Osteoblast (primary cell): ENCODE measurements around the gene DGKQ. TPM values are rescaled to one million over a fixed set of nuclear protein-coding genes. Genes with fewer than 3 reads are reported as not detected.

ENCODE experiments used
- DNase-seq: peaks from one replicate; pipeline ENCODE4 v3.0.0; 2011; ENCODE audit warnings: low spot score, mixed read lengths; ENCODE audit not compliant: insufficient read length; ENCODE audit errors: missing footprints
- H2AFZ ChIP-seq: 2 replicates; pipeline ENCODE4 v1.6.0; 2011; ENCODE audit warnings: mild to moderate bottlenecking, low read length
- H3K27ac ChIP-seq: 2 replicates; pipeline ENCODE4 v1.5.1; 2011; ENCODE audit warnings: mild to moderate bottlenecking, low read depth, low read length, moderate library complexity
- H3K27me3 ChIP-seq: 2 replicates; pipeline ENCODE4 v1.6.0; 2012; ENCODE audit warnings: mild to moderate bottlenecking, control low read depth, inconsistent platforms, low read length, moderate library complexity; ENCODE audit not compliant: insufficient read depth
- H3K36me3 ChIP-seq: 2 replicates; pipeline ENCODE4 v1.5.1; 2011; ENCODE audit warnings: mild to moderate bottlenecking, low read length, control low read depth, moderate library complexity; ENCODE audit not compliant: insufficient read depth
- H3K4me1 ChIP-seq: 2 replicates; pipeline ENCODE4 v1.5.1; 2011; ENCODE audit warnings: mild to moderate bottlenecking, low read length, control low read depth, moderate library complexity; ENCODE audit not compliant: insufficient read depth
- H3K4me2 ChIP-seq: 2 replicates; pipeline ENCODE4 v1.6.0; 2011; ENCODE audit warnings: mild to moderate bottlenecking, low read length; ENCODE audit not compliant: insufficient read depth
- H3K4me3 ChIP-seq: fragments of 200-600 bp; sonication (generic); 3 replicates; pipeline ENCODE4 v1.5.1; 2012; ENCODE audit warnings: mild to moderate bottlenecking, low read length, inconsistent platforms; ENCODE audit not compliant: insufficient read depth
- H3K79me2 ChIP-seq: 2 replicates; pipeline ENCODE4 v1.6.0; 2012; ENCODE audit warnings: mild to moderate bottlenecking, low read length, control low read depth, inconsistent platforms; ENCODE audit not compliant: insufficient read depth
- H3K9me3 ChIP-seq: 2 replicates; pipeline ENCODE4 v1.5.1; 2011; ENCODE audit warnings: low read depth, low read length, control low read depth
- H4K20me1 ChIP-seq: 2 replicates; pipeline ENCODE4 v1.6.0; 2012; ENCODE audit warnings: mild to moderate bottlenecking, low read length, control low read depth; ENCODE audit not compliant: insufficient read depth
- CTCF ChIP-seq: IDR thresholded peaks from 2 replicates; pipeline ENCODE4 v1.5.1; 2011; ENCODE audit warnings: mild to moderate bottlenecking, low read depth, low read length, moderate library complexity; ENCODE audit errors: extremely low read depth
- total RNA-seq: library from RNA; depleted of rRNA; stranded (reverse); fragments of >200 nt; gene quantifications from 2 replicates; pipeline ENCODE4 v1.2.3, GENCODE V29; 2012

The DGKQ gene
- total RNA-seq, 1 donor = 15.2 TPM

DNA sequence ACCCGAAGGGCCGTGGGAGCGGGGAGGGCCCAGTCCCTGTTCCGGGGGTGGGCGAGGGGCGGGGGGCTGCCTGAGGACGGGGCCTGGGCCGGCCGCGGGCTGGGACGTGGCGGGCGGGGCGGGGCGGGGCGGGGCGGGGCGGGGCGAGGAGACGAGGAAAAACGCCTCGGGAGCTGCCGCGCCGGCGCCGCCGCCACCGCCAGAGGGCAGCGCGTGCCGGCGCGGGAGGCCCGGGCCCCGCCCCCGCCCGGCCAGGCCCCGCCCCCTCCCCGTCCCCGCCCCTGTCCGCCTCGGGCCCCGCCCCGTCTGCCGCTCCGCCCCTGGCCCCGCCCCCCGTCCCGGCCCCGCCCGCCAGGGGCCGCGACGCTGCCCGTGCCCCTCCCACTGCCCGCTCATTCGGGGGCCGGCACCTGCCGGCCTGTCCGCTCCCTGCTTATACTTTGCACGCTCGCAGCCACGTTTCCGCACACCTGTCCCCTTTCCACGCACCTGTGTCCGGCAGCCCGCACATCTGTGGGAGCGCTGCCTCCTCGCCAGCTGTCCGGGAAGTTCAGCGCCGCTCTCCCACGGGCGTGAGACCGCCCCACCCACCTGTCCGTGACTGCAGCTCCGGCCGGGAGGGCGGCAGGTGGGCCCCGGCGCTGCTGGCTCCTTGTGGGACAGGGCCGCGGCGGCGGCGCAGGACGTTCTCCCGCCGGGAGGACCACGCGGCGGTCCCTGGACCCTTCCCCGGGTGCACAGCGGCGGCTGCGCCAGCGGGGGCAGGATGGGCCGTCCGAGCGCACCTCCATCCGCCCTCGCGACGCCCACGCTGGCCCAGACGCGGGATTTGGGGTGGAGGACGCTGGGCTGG lies 36.4 kb upstream of the DGKQ start:
- Histone ChIP-seq H3K4me1 (peaks cover 18% of the 10 kb centered on the region), H3K27me3 (peaks cover 34% of the 10 kb centered on the region), H3K4me2 (peak overlapping the region; percentile 91), H4K20me1 (peaks cover 8% of the 10 kb centered on the region), H2AFZ (peak overlapping the region; percentile 77), H3K9me3 (peaks cover 2% of the 10 kb centered on the region), H3K27ac (no peak overlapping the region), H3K79me2 (no peaks in the 10 kb centered on the region), H3K36me3 (peaks cover 3% of the 10 kb centered on the region), H3K4me3 (peak overlapping the region; percentile 77)
- TF ChIP-seq CTCF = no peak
- peak; percentile 99 for DNase-seq

DNA sequence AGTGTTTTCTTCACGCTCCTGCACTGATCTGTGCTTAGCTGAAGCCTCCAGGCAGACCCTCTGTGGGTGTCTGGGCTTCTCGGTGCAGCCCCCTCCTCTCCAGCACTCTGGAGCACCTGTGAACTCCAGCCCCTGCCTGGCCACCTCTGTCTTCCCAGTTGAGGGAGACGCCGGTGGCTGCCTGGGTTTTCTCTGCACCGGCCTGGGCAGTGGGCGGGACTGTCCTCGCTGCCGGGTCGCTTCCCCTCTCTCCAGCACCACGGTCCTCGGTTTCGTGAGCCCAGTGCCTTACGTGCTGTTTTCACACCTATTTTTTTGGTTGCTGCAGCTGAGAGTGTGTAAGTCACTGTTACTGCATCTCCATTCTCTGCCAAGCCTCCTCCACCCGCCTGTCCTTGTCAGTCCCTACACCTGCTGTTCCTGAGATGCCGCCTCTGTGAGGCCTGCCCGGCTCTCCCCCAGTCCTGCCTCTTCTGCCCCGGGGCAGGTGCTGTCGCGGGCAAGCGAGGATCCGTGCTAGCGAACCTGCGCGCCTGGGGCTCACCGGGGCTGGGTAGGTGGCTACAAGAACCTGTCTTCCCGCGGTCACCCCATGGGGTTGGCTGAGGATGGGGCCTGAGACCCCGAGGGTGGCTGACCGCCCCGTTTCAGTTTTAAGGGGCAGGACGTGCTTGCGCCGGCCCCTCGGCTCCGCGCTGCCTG lies 35.6 kb upstream of the DGKQ start:
- peaks cover 38% of the 10 kb centered on the region for H3K27me3 ChIP-seq
- peak overlapping the region; percentile 91 for H3K4me2 ChIP-seq
- peak overlapping the region; percentile 77 for H3K4me3 ChIP-seq
- no peak for TF ChIP-seq CTCF
- H3K79me2 ChIP-seq = no peaks in the 10 kb centered on the region
- H3K4me1 ChIP-seq = peaks cover 18% of the 10 kb centered on the region
- H2AFZ ChIP-seq = peak overlapping the region; percentile 76
- peaks cover 2% of the 10 kb centered on the region for H3K36me3 ChIP-seq
- H3K27ac ChIP-seq = no peak overlapping the region
- no peak for DNase-seq
- peaks cover 2% of the 10 kb centered on the region for H3K9me3 ChIP-seq
- H4K20me1 ChIP-seq = peaks cover 7% of the 10 kb centered on the region

DNA sequence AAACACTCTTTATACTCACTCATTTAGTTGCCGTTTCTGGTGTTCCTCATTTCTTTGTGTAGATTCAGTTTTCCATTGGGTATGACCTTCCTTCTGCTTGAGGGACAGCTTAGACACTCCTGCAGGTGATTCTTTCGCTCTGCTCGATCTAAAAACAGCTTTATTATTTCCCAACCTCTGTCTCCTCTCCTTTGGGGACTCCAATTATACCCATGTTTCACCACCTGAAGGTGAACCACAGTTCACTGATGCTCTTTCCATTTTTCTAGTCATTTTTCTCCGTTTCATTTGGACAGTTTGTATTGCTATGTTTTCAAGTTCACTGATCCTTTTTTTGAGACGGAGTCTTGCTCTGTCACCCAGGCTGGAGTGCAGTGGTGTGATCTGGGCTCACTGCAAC lies 33.5 kb upstream of the DGKQ start:
- Histone ChIP-seq H3K27me3 (peaks cover 57% of the 10 kb centered on the region), H2AFZ (no peak overlapping the region), H3K4me2 (no peak overlapping the region), H3K4me3 (no peak overlapping the region), H3K27ac (no peak overlapping the region), H3K4me1 (peaks cover 18% of the 10 kb centered on the region), H3K9me3 (peaks cover 2% of the 10 kb centered on the region), H4K20me1 (no peaks in the 10 kb centered on the region), H3K79me2 (no peaks in the 10 kb centered on the region), H3K36me3 (no peaks in the 10 kb centered on the region)
- DNase-seq = no peak
- TF ChIP-seq CTCF = no peak
